Testis (tissue), 3 donors: ENCODE results near the gene PRKG1. TPM values are rescaled to one million over a fixed set of nuclear protein-coding genes. Genes with fewer than 3 reads are reported as not detected.

ENCODE experiments used
- DNase-seq: peaks from one replicate; pipeline ENCODE4 v3.0.0-alpha.2; 2019
- H3K27ac ChIP-seq, 2 donors: fragments of 200-600 bp; sonication (generic); one replicate each; pipeline ENCODE4 v1.5.1; 2019
- H3K27me3 ChIP-seq: fragments of 200-600 bp; sonication (generic); one replicate; pipeline ENCODE4 v1.5.1; 2019
- H3K36me3 ChIP-seq: fragments of 200-600 bp; sonication (generic); one replicate; pipeline ENCODE4 v1.5.1; 2017; ENCODE audit warnings: low read depth; ENCODE audit errors: missing control alignments
- H3K4me1 ChIP-seq: fragments of 200-600 bp; sonication (generic); one replicate; pipeline ENCODE4 v1.5.1; 2019
- H3K4me3 ChIP-seq, 2 donors: fragments of 200-600 bp; sonication (generic); one replicate each; pipeline ENCODE4 v1.5.1; 2017 to 2019
- H3K9me3 ChIP-seq: fragments of 200-600 bp; sonication (generic); one replicate; pipeline ENCODE4 v1.5.1; 2017
- POLR2A ChIP-seq: fragments of 450-650 bp; IDR thresholded peaks from one replicate; pipeline ENCODE4 v1.6.1; 2017; ENCODE audit warnings: antibody characterized with exemption, mild to moderate bottlenecking, moderate library complexity
- WGBS, 2 donors: methylation state at CpG; one replicate each; pipeline ENCODE4 v1.1.5; 2018; 5-methylcytosine and 5-hydroxymethylcytosine counted together
- intact Hi-C: fragments of 100-400 bp; cut with DNase I; formaldehyde crosslinking; loops from one replicate; pipeline ENCODE4 v1.15.1; 2023; ENCODE audit warnings: low total_unique reads
- polyA plus RNA-seq: library from polyadenylated mRNA; stranded (reverse); fragments of 350-450 nt; fragmentation: Illumina TruSeq; extraction: RNeasy Lipid Tissue Mini Kit (QIAGEN cat#74804); gene quantifications from one replicate; pipeline ENCODE4 v1.2.3, GENCODE V29; 2014; ENCODE audit warnings: low read depth, low replicate concordance; ENCODE audit not compliant: insufficient read depth
- total RNA-seq, 2 donors: library from RNA; depleted of rRNA; stranded (reverse); fragments of >200 nt; gene quantifications; one replicate each; pipeline ENCODE4 v1.2.3, GENCODE V29; 2016
- TF ChIP-seq, protein P1 (sequence below), 3 experiments: fragments of 450-650 bp in 2 of 3; fragments of 200-600 bp in 1 of 3; sonication (generic) in 1 of 3; IDR thresholded peaks; one replicate each; pipeline ENCODE4 v1.5.1; 2016 to 2019; ENCODE audit warnings: antibody characterized with exemption in 3 of 3, mild to moderate bottlenecking in 2 of 3, moderate library complexity in 1 of 3

PRKG1 gene
- total and polyA plus RNA-seq, 3 donors from 2014 or later, result 6.3 to 15.3 (median 12.5) TPM

DNA sequence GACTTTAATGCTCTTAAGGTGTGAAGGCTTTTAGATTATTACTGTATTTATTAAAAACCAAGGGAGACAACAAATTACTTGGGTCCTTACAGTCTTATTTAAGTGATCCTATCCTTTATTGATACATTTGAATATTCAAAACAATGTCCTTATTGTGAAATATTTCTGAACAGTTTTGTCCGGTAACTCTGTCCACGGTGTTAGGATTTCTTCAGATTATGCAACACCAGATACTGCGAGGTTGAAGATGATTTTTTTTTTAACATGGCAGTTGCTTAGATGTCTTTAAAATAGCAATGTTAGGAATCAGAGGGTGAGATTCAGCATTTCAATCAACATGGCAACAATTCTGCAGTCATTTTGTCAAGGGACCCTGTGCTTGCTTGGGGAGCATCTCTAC is 448.6 kb downstream of the PRKG1 start:
- H3K36me3 ChIP-seq, result no peaks in the 10 kb centered on the region
- H3K4me3 ChIP-seq, result no peak overlapping the region
- DNase-seq, result no peak
- H3K27me3 ChIP-seq, result no peaks in the 10 kb centered on the region
- H3K27ac ChIP-seq, result no peak overlapping the region
- no peaks in the 10 kb centered on the region for H3K4me1 ChIP-seq
- WGBS, 2 donors, result 86 to 93% methylated on average over 3 of the region's 3 CpGs
- intact Hi-C loops, result no loop called here
- TF ChIP-seq POLR2A, result no peak
- TF ChIP-seq, protein P1, sequence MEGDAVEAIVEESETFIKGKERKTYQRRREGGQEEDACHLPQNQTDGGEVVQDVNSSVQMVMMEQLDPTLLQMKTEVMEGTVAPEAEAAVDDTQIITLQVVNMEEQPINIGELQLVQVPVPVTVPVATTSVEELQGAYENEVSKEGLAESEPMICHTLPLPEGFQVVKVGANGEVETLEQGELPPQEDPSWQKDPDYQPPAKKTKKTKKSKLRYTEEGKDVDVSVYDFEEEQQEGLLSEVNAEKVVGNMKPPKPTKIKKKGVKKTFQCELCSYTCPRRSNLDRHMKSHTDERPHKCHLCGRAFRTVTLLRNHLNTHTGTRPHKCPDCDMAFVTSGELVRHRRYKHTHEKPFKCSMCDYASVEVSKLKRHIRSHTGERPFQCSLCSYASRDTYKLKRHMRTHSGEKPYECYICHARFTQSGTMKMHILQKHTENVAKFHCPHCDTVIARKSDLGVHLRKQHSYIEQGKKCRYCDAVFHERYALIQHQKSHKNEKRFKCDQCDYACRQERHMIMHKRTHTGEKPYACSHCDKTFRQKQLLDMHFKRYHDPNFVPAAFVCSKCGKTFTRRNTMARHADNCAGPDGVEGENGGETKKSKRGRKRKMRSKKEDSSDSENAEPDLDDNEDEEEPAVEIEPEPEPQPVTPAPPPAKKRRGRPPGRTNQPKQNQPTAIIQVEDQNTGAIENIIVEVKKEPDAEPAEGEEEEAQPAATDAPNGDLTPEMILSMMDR (IDR thresholded peaks at IDR 0.05), result no peak
- no peaks in the 10 kb centered on the region for H3K9me3 ChIP-seq

DNA sequence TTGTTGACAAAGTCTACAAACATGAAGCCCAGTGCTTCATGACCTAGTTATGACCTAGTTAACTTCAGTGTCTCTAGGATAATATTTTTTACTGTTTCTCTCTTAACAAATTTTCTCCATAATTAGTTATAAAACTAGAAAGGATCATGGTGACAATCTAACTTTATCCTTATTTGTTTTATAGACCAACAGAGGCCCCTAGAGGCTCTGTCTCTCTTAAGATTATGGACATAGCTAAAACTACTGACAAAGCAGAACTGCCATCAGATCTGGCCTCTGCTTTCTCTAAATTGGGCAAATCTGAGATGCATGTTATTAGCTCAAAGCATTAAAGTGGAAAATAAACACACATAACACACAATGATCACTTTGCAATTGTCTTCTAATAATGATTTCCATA is 449.2 kb downstream of the PRKG1 start:
- H3K9me3 ChIP-seq, result no peaks in the 10 kb centered on the region
- no peak overlapping the region for H3K27ac ChIP-seq
- no peak overlapping the region for H3K4me3 ChIP-seq
- intact Hi-C loops, result no loop called here
- no peak for DNase-seq
- no peak for TF ChIP-seq POLR2A
- TF ChIP-seq, protein P1 (IDR thresholded peaks at IDR 0.05), result no peak
- H3K27me3 ChIP-seq, result no peaks in the 10 kb centered on the region
- no peaks in the 10 kb centered on the region for H3K4me1 ChIP-seq
- H3K36me3 ChIP-seq, result no peaks in the 10 kb centered on the region

DNA sequence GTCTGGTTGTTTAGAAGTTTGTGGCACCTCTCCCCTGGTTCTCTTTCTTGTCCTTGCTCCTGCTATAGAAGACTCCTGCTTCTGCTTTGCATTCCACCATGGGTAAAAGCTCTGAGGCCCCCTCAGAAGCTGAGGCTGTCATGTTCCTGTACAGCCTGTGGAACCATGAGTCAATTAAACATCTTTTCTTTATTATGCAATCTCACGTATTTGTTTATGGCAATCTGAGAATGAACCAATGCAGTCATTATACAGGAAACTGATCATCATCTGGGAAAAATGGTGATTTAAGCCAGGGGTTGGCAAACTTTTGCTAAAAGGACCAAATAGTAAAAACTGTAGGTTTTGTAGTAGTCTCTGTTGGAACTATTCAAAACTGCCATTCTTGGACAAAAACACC is 449.8 kb downstream of the PRKG1 start:
- intact Hi-C loops, result no loop called here
- H3K4me1 ChIP-seq, result no peaks in the 10 kb centered on the region
- TF ChIP-seq POLR2A, result no peak
- TF ChIP-seq, protein P1 (IDR thresholded peaks at IDR 0.05), result no peak
- no peaks in the 10 kb centered on the region for H3K9me3 ChIP-seq
- H3K36me3 ChIP-seq, result no peaks in the 10 kb centered on the region
- no peaks in the 10 kb centered on the region for H3K27me3 ChIP-seq
- H3K27ac ChIP-seq, result no peak overlapping the region
- no peak overlapping the region for H3K4me3 ChIP-seq
- DNase-seq, result no peak
- WGBS, 2 donors, result 80 to 95% methylated on average over 1 of the region's 1 CpG

DNA sequence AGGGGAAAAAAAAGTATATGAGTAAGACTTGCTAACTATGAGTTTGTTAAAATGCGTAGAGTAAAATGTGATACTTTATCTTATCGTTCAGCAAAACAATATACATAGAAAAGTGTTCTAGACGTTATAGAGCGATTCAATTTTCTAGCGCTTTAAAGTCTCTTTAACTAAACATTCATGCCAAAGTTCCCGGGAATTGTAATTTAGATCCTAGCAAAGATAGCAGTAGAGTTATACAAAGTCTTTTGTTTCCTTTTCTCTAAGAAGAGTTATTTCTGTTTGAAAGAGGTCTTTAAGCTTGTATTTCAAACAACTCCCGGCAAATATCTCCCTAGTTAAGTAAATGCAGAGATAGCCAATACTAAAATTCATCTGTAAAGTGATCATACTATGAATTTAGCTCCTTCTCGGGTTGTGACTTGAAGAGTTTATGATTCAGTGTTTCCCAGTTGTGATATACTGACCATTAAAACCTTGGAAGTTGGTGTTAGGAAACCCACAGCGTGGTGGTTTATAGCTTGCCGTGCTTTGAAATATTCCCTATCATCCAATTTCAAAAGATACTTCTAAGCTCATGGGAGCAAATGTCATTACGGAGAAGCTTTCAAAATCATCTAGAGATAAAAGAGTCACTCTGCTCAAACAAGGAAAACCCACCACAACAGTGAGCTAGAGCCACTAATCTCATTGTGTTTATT is 453.4 kb downstream of the PRKG1 start:
- no peak overlapping the region for H3K27ac ChIP-seq
- no peaks in the 10 kb centered on the region for H3K27me3 ChIP-seq
- TF ChIP-seq, protein P1 (IDR thresholded peaks at IDR 0.05), result no peak
- TF ChIP-seq POLR2A, result no peak
- no peaks in the 10 kb centered on the region for H3K9me3 ChIP-seq
- no peaks in the 10 kb centered on the region for H3K4me1 ChIP-seq
- H3K36me3 ChIP-seq, result no peaks in the 10 kb centered on the region
- intact Hi-C loops, result no loop called here
- no peak overlapping the region for H3K4me3 ChIP-seq
- no peak for DNase-seq
- 56 to 64% methylated on average over 11 of the region's 11 CpGs for WGBS, 2 donors

DNA sequence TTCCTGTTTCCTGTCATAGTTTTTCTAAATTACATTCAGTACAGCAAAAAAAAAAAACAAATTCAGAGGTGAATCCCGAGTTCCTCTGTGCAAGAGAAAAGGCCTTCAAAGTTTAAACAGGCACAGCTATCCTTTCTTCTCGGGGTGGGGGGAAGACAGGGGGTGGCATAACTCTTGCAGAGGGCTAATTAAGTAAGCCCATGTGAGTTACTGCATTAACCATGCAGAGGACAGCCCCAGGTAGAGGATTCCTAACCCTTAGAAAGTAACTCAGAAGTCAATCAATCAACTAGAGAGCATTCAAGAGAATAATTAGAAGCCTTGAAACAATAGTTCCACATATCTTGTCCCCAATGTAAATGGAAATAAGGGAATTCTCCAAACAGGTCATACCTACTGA is 454.2 kb downstream of the PRKG1 start:
- WGBS, 2 donors, result 14 to 51% methylated on average over 2 of the region's 2 CpGs
- intact Hi-C loops, result no loop called here
- DNase-seq, result no peak
- no peaks in the 10 kb centered on the region for H3K4me1 ChIP-seq
- no peak for TF ChIP-seq POLR2A
- TF ChIP-seq, protein P1 (IDR thresholded peaks at IDR 0.05), result no peak
- H3K4me3 ChIP-seq, result no peak overlapping the region
- H3K27me3 ChIP-seq, result no peaks in the 10 kb centered on the region
- no peak overlapping the region for H3K27ac ChIP-seq
- no peaks in the 10 kb centered on the region for H3K9me3 ChIP-seq
- no peaks in the 10 kb centered on the region for H3K36me3 ChIP-seq
